D341Med (cell line): ENCODE measurements around the gene CASQ2.

ENCODE experiments used
- DNase-seq: peaks from one replicate; pipeline ENCODE4 v3.0.0; 2012; ENCODE audit warnings: low spot score

The CASQ2 gene

GRCh38 chr1:115768549-115768948 lies at the start of gene CASQ2:
Gene CASQ2, minus strand, starts transcription at chr1:115768714. Its CDS starts 173 bp downstream, at chr1:115768541.
- no peak for DNase-seq

DNA sequence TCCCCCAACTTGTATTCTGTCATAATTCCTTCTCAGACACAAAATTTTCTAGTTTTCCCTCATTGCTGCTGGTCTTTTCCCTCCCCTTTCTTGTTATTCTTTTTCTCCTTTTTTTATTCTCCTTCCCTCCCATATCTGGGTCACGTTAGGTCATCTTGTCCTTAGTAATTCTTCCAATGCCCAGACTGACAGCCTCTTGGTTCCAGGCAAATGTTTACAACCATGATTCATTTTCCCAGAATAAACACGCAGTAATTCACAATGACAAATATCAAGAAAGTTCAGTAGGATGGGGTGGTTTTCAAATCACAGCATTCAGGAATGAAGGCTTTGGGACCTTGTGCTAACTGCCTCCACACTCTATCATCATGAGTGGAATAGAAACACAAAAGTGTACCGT lies 47.2 kb upstream of the CASQ2 start:
- DNase-seq = no peak

GRCh38 chr1:115814685-115815398 lies 46.3 kb upstream of the CASQ2 start:
- no peak for DNase-seq

GRCh38 chr1:115813727-115814126 lies 45.2 kb upstream of the CASQ2 start:
- no peak for DNase-seq

DNA sequence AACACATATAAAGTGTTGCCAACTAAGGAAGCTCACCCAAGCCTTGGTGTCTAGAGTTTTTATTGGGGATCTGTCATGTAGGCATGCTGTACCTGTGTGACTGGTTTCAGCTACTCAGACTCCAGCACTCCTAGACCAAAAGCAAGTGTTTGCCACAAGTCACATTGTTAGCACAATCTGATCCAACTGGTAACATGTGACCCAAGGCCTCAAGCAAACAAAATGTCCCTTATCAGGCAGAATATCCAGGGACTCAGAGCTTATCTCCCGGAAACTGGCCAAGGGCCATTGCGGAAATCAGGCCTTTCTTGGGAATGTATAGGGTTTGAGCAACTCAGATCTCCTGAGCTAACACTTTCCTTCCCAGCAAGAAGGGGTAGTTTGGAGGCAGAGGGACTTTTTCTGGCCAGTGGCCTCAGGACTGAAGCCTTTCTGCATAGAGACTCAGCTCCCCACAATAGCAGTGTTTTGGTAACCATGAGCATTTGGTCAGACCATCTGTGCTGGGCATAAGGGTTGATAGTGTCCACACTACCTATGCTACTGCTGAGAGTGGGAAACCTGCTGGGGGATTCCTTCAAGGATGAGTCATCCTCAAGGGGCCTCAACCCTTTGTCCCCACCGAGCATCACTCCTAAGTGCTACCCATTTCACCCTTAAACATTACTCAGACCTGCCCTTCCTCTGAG lies 42.8 kb upstream of the CASQ2 start:
- no peak for DNase-seq

- DNase-seq = no peak
Observed at GRCh38 chr1:115810609-115811008, 42.1 kb upstream of the CASQ2 start.

DNA sequence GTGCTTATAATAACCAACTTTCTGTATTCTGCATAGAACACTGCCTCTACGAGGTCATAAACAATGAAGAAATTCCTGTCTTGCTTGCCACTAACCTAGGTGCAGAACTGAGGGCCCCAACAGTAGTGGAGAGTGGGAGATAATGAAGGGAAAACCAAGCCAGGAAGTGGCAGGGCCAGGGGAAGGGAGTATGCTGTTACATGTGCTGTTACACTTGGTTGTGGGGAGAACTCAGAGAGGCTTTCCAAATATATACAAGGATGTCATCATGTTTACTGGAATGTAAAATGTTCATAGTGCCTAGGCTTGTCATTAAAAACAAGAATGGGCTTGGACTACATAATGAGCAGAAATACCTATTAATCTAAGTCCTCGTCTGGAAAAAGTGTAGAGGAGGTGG lies 41.3 kb upstream of the CASQ2 start:
- DNase-seq = no peak

- DNase-seq = no peak
Observed at GRCh38 chr1:115809076-115809475, 40.6 kb upstream of the CASQ2 start.

GRCh38 chr1:115807723-115808122 lies 39.2 kb upstream of the CASQ2 start:
- peak; percentile 66 for DNase-seq

GRCh38 chr1:115805597-115805996 lies 37.1 kb upstream of the CASQ2 start:
- no peak for DNase-seq

GRCh38 chr1:115802416-115802815 lies 33.9 kb upstream of the CASQ2 start:
- DNase-seq = no peak

- peak; percentile 41 for DNase-seq
Observed at GRCh38 chr1:115797486-115797885, 29.0 kb upstream of the CASQ2 start.

DNA sequence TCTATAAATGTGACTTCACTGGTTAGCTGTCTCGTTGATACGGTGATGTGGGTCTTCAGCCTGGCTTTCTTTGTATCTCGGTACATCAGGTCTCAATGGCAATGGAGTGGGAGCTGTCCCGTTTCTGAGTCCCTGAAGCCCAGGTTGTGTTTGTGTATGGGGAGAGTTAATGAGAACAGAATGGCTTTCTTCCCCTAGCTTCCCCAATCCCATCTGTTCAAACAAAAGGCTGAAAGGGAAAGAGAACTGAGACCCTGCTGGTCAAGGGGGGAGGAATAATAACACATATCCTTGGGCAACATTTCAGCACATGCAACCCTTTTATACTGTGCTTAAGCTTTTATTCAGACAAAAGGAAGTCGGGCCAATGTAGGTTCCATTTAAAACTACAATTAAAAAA lies 28.4 kb upstream of the CASQ2 start:
- DNase-seq = no peak

DNA sequence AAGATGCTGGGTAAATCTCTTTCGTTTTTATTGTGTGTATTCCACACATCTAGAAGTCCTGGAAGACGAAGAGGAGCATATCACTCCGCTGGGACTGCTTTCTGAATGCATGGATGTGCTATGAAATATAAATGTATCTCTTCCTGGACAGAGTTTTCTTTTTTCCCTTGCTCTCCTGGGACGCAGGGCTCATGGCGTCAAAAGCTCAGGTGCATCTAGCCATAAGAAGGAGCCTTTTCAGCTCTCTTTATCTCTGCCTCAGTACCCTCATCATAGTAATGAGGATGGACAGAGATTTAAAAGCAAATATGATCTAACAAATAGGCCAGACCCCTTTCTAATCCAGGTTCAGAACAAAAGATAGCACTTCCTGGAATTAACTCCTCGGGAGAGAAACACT lies 27.5 kb upstream of the CASQ2 start:
- DNase-seq = no peak

- no peak for DNase-seq
Observed at GRCh38 chr1:115794976-115795639, 26.6 kb upstream of the CASQ2 start.

- DNase-seq = no peak
Observed at GRCh38 chr1:115793162-115793561, 24.6 kb upstream of the CASQ2 start.

- DNase-seq = no peak
Observed at GRCh38 chr1:115791816-115792215, 23.3 kb upstream of the CASQ2 start.

DNA sequence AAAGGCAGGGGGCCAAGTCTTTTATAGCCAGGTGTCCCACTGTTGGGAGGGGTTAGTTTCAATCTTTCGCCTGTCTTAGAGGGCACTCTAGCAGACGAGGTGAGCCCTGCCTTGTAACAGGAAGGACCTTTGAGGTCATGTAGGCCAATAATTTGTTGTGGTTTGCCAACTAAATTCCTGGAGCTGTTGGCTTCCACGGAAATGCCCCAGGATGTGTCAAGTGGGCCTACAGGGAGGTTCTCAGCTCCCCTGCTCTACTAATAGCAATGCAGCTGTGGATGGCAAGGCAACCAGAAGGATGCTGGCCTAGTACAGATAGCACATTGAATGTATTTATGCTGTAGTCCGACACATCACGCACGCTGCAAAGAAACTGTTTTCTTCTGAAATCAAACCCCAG lies 22.3 kb upstream of the CASQ2 start:
- no peak for DNase-seq

GRCh38 chr1:115790356-115790755 lies 21.8 kb upstream of the CASQ2 start:
- DNase-seq = no peak

GRCh38 chr1:115783311-115783710 lies 14.8 kb upstream of the CASQ2 start:
- no peak for DNase-seq

DNA sequence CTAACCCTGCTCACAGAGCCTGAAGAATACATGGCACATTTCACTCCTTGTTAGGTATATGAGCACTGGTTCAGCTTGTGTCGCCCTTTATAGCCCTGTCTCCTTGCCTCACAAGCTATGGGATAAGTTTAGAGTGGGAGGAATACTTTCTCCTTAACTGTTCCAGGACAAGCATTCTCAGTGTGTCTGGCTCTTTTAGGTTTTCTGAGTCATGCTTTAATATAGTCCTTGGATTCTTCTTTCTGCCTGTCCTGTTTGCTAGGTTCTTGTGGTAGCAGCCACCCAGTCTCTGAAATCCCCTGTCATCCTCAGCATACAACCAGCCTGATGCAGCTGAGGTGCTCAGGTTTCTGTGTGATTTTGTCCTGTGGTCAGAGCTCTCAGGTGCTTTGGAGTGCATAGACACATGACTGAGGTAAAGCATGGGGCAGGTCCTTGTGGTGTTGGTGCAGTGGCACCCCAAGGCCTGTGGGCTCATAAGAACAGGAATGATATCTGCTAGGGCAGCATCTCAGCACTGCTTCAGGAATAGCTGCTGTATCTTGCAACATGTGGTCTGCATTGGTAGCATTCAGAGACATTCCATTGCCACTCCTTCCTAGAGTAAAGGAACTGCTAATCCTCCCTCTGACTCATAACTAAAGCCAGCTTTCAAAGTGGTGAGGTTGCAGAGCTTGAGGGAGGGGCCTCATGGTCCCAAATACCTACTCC lies 14.2 kb upstream of the CASQ2 start:
- no peak for DNase-seq

GRCh38 chr1:115781851-115782250 lies 13.3 kb upstream of the CASQ2 start:
- no peak for DNase-seq

DNA sequence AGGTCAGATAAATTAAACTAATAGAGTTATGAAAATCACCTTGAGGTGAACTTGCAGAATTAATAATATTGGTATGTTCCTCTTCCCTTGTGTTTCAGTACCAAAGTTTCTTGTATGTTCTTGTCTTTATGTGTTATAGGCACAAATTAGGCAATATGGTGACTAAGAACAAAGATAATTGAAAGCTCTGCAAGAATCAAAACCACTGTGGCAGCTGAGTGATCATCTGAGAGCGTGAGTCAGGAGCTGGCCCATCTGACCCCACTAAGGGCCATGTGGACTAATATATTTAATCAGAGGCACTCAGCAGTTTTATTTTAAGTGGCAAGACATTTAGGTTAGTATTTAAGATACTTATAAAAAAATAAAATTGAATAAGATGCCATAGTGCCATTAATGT lies 12.8 kb upstream of the CASQ2 start:
- DNase-seq = no peak
